Endothelial cell (in vitro differentiated cells): ENCODE data around the gene CCNY. TPM values are rescaled to one million over a fixed set of nuclear protein-coding genes. Genes with fewer than 3 reads are reported as not detected.
"Not testable (repeated sequence)": the region's sequence is repeated elsewhere in the genome, so short reads cannot be mapped to it uniquely, and the experiment has no call there.

Source experiments
- DNase-seq: peaks from one replicate; pipeline ENCODE4 v3.0.0; 2021; ENCODE audit warnings: low spot score
- H3K27ac Mint-ChIP-seq: one replicate; pipeline ENCODE4 v1.8.0; 2021; ENCODE audit warnings: mixed read lengths, inconsistent platforms; ENCODE audit not compliant: unreplicated experiment
- H3K27me3 Mint-ChIP-seq: one replicate; pipeline ENCODE4 v1.8.0; 2021; ENCODE audit warnings: mild to moderate bottlenecking, moderate library complexity, mixed read lengths, inconsistent platforms; ENCODE audit not compliant: unreplicated experiment
- H3K36me3 Mint-ChIP-seq: one replicate; pipeline ENCODE4 v1.8.0; 2021; ENCODE audit warnings: mild to moderate bottlenecking, low read depth, mixed read lengths, inconsistent platforms; ENCODE audit not compliant: unreplicated experiment
- H3K4me1 Mint-ChIP-seq: one replicate; pipeline ENCODE4 v1.8.0; 2021; ENCODE audit warnings: mild to moderate bottlenecking, mixed read lengths, inconsistent platforms; ENCODE audit not compliant: unreplicated experiment
- H3K4me3 Mint-ChIP-seq: one replicate; pipeline ENCODE4 v1.8.0; 2021; ENCODE audit warnings: mild to moderate bottlenecking, mixed read lengths, inconsistent platforms; ENCODE audit not compliant: unreplicated experiment
- H3K9me3 Mint-ChIP-seq: one replicate; pipeline ENCODE4 v1.8.0; 2021; ENCODE audit warnings: mixed read lengths, inconsistent platforms; ENCODE audit not compliant: unreplicated experiment
- total RNA-seq: library from RNA; stranded (reverse); fragmentation: NEBNext Ultra II Directional; extraction: Animal tissue kit (Norgen Biotek cat#: 25700); gene quantifications from one replicate; pipeline ENCODE4 v1.2.1, GENCODE V29; 2021; ENCODE audit not compliant: unreplicated experiment
- TF ChIP-seq, protein P1 (sequence below): fragments of 200-600 bp; sonication (generic); IDR thresholded peaks from one replicate; pipeline ENCODE4 v1.5.0; 2021; ENCODE audit warnings: antibody characterized with exemption; ENCODE audit not compliant: unreplicated experiment

The CCNY gene
- total RNA-seq, 1 donor from 2014 or later: 169 TPM

DNA sequence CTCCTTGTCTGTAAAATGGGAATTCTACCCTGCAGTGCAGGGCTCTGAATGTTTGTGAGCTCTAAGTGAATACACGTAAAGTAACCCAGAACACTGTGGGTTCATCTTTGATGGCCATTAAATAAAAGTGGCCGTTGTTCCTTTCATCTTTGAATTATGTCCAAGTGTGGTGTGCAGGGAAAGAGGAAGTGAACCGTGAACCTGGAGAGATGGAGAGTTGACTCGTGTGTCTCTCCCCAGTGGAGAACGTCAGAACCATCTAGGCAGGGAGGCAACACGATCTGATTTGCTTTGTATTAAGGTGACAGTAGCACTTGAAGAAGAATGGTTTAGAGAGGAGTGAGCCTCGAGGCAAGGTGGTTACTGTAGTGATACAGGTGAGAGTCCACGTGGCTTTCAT is 175.3 kb downstream of the CCNY start:
- peaks cover 15% of the 10 kb centered on the region for H3K27me3 Mint-ChIP-seq
- H3K9me3 Mint-ChIP-seq: no peaks in the 10 kb centered on the region
- peaks cover 42% of the 10 kb centered on the region for H3K4me1 Mint-ChIP-seq
- no peak overlapping the region for H3K27ac Mint-ChIP-seq
- peak overlapping the region; percentile 24 for H3K4me3 Mint-ChIP-seq
- no peak for DNase-seq
- TF ChIP-seq, protein P1, sequence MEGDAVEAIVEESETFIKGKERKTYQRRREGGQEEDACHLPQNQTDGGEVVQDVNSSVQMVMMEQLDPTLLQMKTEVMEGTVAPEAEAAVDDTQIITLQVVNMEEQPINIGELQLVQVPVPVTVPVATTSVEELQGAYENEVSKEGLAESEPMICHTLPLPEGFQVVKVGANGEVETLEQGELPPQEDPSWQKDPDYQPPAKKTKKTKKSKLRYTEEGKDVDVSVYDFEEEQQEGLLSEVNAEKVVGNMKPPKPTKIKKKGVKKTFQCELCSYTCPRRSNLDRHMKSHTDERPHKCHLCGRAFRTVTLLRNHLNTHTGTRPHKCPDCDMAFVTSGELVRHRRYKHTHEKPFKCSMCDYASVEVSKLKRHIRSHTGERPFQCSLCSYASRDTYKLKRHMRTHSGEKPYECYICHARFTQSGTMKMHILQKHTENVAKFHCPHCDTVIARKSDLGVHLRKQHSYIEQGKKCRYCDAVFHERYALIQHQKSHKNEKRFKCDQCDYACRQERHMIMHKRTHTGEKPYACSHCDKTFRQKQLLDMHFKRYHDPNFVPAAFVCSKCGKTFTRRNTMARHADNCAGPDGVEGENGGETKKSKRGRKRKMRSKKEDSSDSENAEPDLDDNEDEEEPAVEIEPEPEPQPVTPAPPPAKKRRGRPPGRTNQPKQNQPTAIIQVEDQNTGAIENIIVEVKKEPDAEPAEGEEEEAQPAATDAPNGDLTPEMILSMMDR: no peak
- peaks cover 28% of the 10 kb centered on the region for H3K36me3 Mint-ChIP-seq

DNA sequence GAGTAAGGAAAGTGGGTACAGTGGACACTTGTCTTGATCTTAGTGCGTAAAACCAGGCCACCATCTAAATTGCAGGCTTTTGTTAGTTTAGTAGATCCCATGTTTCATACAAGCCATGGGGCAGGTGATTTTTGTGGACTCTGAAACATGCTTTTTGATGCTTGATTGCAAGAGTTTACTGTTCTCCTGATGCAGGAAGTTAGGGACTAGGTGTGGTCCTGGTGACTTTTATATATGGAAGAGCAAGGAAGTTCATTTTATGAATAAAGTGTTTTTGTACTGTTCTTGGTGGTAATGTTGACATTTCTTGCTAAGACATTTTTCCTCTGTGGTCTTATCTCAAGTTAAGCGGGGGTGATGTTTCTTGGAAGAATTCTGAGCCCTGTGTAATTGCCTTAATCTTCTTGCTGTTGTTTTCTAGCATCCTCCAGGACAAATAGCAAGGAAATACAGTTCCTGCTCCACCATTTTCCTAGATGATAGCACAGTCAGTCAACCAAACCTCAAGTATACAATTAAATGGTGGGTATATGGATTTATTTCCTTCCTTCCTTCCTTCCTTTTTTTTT is 179.9 kb downstream of the CCNY start:
- Mint-ChIP-seq H3K4me3 (no peak overlapping the region), H3K9me3 (no peaks in the 10 kb centered on the region), H3K27me3 (peaks cover 14% of the 10 kb centered on the region), H3K27ac (peak overlapping the region; percentile 85), H3K36me3 (peaks cover 21% of the 10 kb centered on the region), H3K4me1 (peaks cover 55% of the 10 kb centered on the region)
- DNase-seq: no peak
- TF ChIP-seq, protein P1: no peak

DNA sequence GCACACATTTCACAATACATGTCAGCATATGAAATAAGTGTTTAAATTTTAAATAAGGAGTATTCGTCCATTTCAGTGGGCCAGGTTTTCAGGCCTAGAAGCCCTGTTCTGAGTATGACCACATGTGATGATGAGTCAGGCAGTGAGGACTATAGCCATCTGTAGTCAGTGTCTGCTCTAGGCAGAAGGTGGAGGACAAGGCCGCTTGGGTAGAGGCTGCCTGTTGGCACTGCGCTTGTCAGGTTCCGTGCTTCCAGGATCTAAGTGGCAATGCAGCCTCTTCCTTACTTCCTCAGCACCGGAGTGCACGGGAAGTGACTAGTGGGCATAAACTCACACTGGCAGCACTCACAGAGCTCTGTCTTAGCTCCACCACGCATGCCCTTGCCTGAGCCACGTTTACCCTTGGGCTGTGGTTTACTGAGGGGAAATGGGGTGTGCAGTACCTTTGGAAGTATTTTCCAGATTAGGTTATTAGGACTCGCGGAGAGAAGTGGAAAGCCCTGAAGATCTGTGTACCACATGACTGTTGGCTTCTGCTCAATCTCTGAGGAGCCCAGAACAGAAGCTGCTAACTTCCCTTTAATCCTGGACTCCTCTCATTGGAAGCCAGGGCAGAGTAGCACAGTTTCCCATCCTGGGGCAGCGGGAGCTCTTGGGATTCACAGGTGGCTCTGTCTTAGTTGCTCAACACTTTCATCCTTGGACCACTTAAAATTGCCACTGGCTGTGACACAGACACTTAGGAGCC is 181.3 kb downstream of the CCNY start:
- Mint-ChIP-seq H3K27me3 (peaks cover 11% of the 10 kb centered on the region), H3K9me3 (no peaks in the 10 kb centered on the region), H3K4me1 (peaks cover 47% of the 10 kb centered on the region), H3K4me3 (no peak overlapping the region), H3K36me3 (peaks cover 19% of the 10 kb centered on the region), H3K27ac (peak overlapping the region; percentile 30)
- TF ChIP-seq, protein P1: no peak
- no peak for DNase-seq

DNA sequence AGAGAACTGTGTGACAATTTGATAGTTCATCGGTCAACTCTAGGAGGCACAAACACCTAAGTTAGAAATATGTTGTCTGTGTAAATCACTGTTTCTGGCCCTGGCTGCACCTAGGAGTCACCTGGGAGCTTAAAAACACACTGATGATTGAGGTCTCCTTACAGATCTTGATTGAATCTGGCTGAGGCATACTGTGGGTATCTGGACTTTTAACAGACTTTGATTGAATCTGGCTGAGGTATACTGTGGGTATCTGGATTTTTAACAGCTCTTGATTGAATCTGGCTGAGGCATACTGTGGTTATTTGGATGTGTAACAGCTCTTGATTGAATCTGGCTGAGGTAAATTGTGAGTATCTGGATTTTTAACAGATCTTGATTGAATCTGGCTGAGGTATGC is 181.9 kb downstream of the CCNY start:
- H3K27me3 Mint-ChIP-seq: peaks cover 11% of the 10 kb centered on the region
- not testable (repeated sequence) for DNase-seq, H3K9me3 Mint-ChIP-seq, H3K4me3 Mint-ChIP-seq, H3K27ac Mint-ChIP-seq
- H3K36me3 Mint-ChIP-seq: peaks cover 16% of the 10 kb centered on the region
- H3K4me1 Mint-ChIP-seq: peaks cover 45% of the 10 kb centered on the region

DNA sequence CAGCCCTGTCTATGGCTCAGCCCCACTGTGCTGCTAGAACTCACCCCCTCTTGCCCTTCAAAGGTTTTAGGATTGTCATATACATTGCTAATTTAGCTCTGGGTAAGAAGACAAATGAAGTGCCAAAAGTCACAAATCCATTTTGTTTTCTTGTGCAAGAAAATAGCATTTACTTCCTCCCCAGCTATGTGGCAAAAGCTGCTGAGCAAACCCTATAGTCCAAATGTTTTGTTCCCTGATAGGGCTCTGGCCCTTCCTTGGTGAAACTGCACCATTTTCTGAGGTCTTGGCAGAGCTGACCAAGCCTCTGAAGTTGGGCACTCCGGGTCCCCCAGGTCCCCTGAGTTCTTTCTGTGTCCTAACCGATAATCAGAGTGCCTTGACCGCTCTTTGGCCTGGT is 184.7 kb downstream of the CCNY start:
- no peak for DNase-seq

More for the DNA sequence above, 184.7 kb downstream of the CCNY start:
- Mint-ChIP-seq H3K27me3 (peaks cover 8% of the 10 kb centered on the region), H3K4me1 (peaks cover 33% of the 10 kb centered on the region), H3K4me3 (no peak overlapping the region), H3K9me3 (no peaks in the 10 kb centered on the region), H3K27ac (no peak overlapping the region), H3K36me3 (peaks cover 14% of the 10 kb centered on the region)
- TF ChIP-seq, protein P1: no peak
